Neural crest cell (in vitro differentiated cells): ENCODE measurements around the gene PGAP2. TPM values are rescaled to one million over a fixed set of nuclear protein-coding genes. Genes with fewer than 3 reads are reported as not detected.
A peak's percentile ranks its signal among the peaks of the same experiment; 100 is the strongest.

ENCODE experiments used
- DNase-seq: peaks from one replicate; pipeline ENCODE4 v3.0.0; 2021; ENCODE audit warnings: low read depth, mixed read lengths, low spot score
- H3K27ac Mint-ChIP-seq: one replicate; pipeline ENCODE4 v1.8.0; 2021; ENCODE audit warnings: mild to moderate bottlenecking, mixed read lengths; ENCODE audit not compliant: unreplicated experiment
- H3K27me3 Mint-ChIP-seq: 2 replicates; pipeline ENCODE4 v1.8.0; 2021; ENCODE audit warnings: low read depth, mild to moderate bottlenecking, mixed read lengths
- H3K36me3 Mint-ChIP-seq: 2 replicates; pipeline ENCODE4 v1.8.0; 2021; ENCODE audit warnings: low read depth, mild to moderate bottlenecking, mixed read lengths
- H3K4me1 Mint-ChIP-seq: 2 replicates; pipeline ENCODE4 v1.8.0; 2021; ENCODE audit warnings: mixed read lengths
- H3K4me3 Mint-ChIP-seq: one replicate; pipeline ENCODE4 v1.8.0; 2021; ENCODE audit warnings: mild to moderate bottlenecking, mixed read lengths
- H3K9me3 Mint-ChIP-seq: 2 replicates; pipeline ENCODE4 v1.8.0; 2021; ENCODE audit warnings: mixed read lengths
- CTCF ChIP-seq: fragments of 200-600 bp; sonication (generic); conservative IDR thresholded peaks from 2 replicates; pipeline ENCODE4 v1.5.0; 2021; ENCODE audit warnings: antibody characterized with exemption, mild to moderate bottlenecking
- total RNA-seq: library from RNA; stranded (reverse); gene quantifications from 2 replicates; pipeline ENCODE4 v1.2.1, GENCODE V29; 2021

Gene PGAP2
- total RNA-seq, 1 donor from 2014 or later: 34.8 TPM

GRCh38 chr11:3854977-3855807, 46.8 kb downstream of the PGAP2 start, which contains the start of gene STIM1:
STIM1 (plus strand) TSS chr11:3855664; CDS start chr11:3856271, 607 bp downstream.
- TF ChIP-seq CTCF: peak; percentile 98
- Mint-ChIP-seq H3K27me3 (no peaks in the 10 kb centered on the region), H3K27ac (peak within 1 kb of the TSS; percentile 27), H3K36me3 (no peaks in the 10 kb centered on the region), H3K4me3 (peak within 1 kb of the TSS; percentile 93), H3K9me3 (no peaks in the 10 kb centered on the region), H3K4me1 (peaks cover 41% of the 10 kb centered on the region)
- peak; percentile 99 for DNase-seq

- H3K4me3 Mint-ChIP-seq: peak overlapping the region; percentile 93
- no peaks in the 10 kb centered on the region for H3K27me3 Mint-ChIP-seq
- no peaks in the 10 kb centered on the region for H3K9me3 Mint-ChIP-seq
- TF ChIP-seq CTCF: no peak
- DNase-seq: peak; percentile 14
- H3K36me3 Mint-ChIP-seq: no peaks in the 10 kb centered on the region
- peaks cover 45% of the 10 kb centered on the region for H3K4me1 Mint-ChIP-seq
- H3K27ac Mint-ChIP-seq: no peak overlapping the region
Measured at GRCh38 chr11:3855808-3856491, 47.6 kb downstream of the PGAP2 start.

GRCh38 chr11:3856856-3857553, 48.6 kb downstream of the PGAP2 start:
- H3K4me1 Mint-ChIP-seq: peaks cover 46% of the 10 kb centered on the region
- H3K4me3 Mint-ChIP-seq: peak overlapping the region; percentile 93
- H3K9me3 Mint-ChIP-seq: no peaks in the 10 kb centered on the region
- no peaks in the 10 kb centered on the region for H3K36me3 Mint-ChIP-seq
- no peak overlapping the region for H3K27ac Mint-ChIP-seq
- DNase-seq: no peak
- TF ChIP-seq CTCF: no peak
- H3K27me3 Mint-ChIP-seq: no peaks in the 10 kb centered on the region

- DNase-seq: no peak
- no peak for TF ChIP-seq CTCF
- Mint-ChIP-seq H3K27ac (no peak overlapping the region), H3K4me3 (peak overlapping the region; percentile 81), H3K36me3 (no peaks in the 10 kb centered on the region), H3K9me3 (no peaks in the 10 kb centered on the region), H3K27me3 (no peaks in the 10 kb centered on the region), H3K4me1 (peaks cover 46% of the 10 kb centered on the region)
Measured at GRCh38 chr11:3857628-3858027, 49.3 kb downstream of the PGAP2 start.

GRCh38 chr11:3859373-3859881, 51.1 kb downstream of the PGAP2 start:
- Mint-ChIP-seq H3K27me3 (no peaks in the 10 kb centered on the region), H3K27ac (no peak overlapping the region), H3K4me1 (peaks cover 39% of the 10 kb centered on the region), H3K36me3 (no peaks in the 10 kb centered on the region), H3K9me3 (no peaks in the 10 kb centered on the region), H3K4me3 (peak overlapping the region; percentile 53)
- DNase-seq: no peak
- no peak for TF ChIP-seq CTCF
